K562 (cell line): ENCODE results near the gene CKS2. TPM values are rescaled to one million over a fixed set of nuclear protein-coding genes. Genes with fewer than 3 reads are reported as not detected.

Experiments used
- BCL6 ChIP-seq: fragments of 250-450 bp; sonication (Bioruptor Pico); IDR thresholded peaks from 2 replicates; pipeline ENCODE4 v1.4.0; 2020
- CREB1 ChIP-seq, 2 experiments: sonication (generic) in 1 of 2; formaldehyde crosslinking in 1 of 2; IDR thresholded peaks; 2 replicates each; pipeline versions ENCODE4 v1.6.1 to v1.8.0; 2012 to 2022; ENCODE audit warnings: inconsistent platforms in 1 of 2, mild to moderate bottlenecking in 1 of 2, missing genetic modification reagents in 1 of 2, moderate library complexity in 1 of 2
- KAT7 ChIP-seq: sonication (generic); formaldehyde crosslinking; IDR thresholded peaks from 2 replicates; pipeline ENCODE4 v1.8.0; 2022; ENCODE audit warnings: missing genetic modification reagents, mild to moderate bottlenecking, borderline replicate concordance
- KLF1 ChIP-seq: fragments of 450-650 bp; IDR thresholded peaks from 2 replicates; pipeline ENCODE4 v1.6.1; 2016; ENCODE audit warnings: missing genetic modification characterization, missing compliant biosample characterization
- NCOA1 ChIP-seq: fragments of 450-650 bp; IDR thresholded peaks from 2 replicates; pipeline ENCODE4 v1.6.1; 2016; ENCODE audit warnings: low read depth
- NRF1 ChIP-seq, 2 experiments: fragments of 450-650 bp; IDR thresholded peaks in 1 of 2; conservative IDR thresholded peaks in 1 of 2; 2 replicates each; pipeline ENCODE4 v1.6.1; 2014; ENCODE audit warnings: mild to moderate bottlenecking in 2 of 2
- POLR2B ChIP-seq: fragments of 450-650 bp; IDR thresholded peaks from 2 replicates; pipeline ENCODE4 v1.6.1; 2018; ENCODE audit warnings: low read depth; ENCODE audit not compliant: partially characterized antibody
- RBBP5 ChIP-seq: fragments of 200-600 bp; sonication (generic); IDR thresholded peaks from 2 replicates; pipeline ENCODE4 v1.6.1; 2012; ENCODE audit warnings: borderline replicate concordance, mild to moderate bottlenecking, low read length, control low read depth, inconsistent platforms; ENCODE audit not compliant: insufficient read depth, poor library complexity, severe bottlenecking
- TAF1 ChIP-seq: IDR thresholded peaks from 2 replicates; pipeline ENCODE4 v1.6.1; 2011; ENCODE audit warnings: mild to moderate bottlenecking, low read length, moderate library complexity; ENCODE audit not compliant: insufficient read depth, control insufficient read depth, severe bottlenecking; ENCODE audit errors: extremely low read depth
- THRAP3 ChIP-seq: fragments of 450-650 bp; IDR thresholded peaks from 2 replicates; pipeline ENCODE4 v1.6.1; 2016; ENCODE audit warnings: mild to moderate bottlenecking, inconsistent platforms, borderline replicate concordance
- ZNF253 ChIP-seq: fragments of 250-450 bp; sonication (Bioruptor Pico); conservative IDR thresholded peaks from 2 replicates; pipeline ENCODE4 v1.6.1; 2021; ENCODE audit warnings: mild to moderate bottlenecking
- polyA plus RNA-seq, 8 experiments: library from polyadenylated mRNA; depleted of rRNA in 4 of 8; stranded (reverse) in 5 of 8; unstranded in 3 of 8; fragments of >200 nt; fragmentation: Nextera tagmentation in 2 of 8; fragmentation: Illumina TruSeq in 1 of 8; extraction: Ambion mirVana in 2 of 8; extraction: Trizol in 1 of 8; gene quantifications; 2 replicates each; pipeline versions ENCODE4 v1.2.1 to v1.2.3, GENCODE V29; 2011 to 2014; ENCODE audit warnings: inconsistent platforms in 1 of 8, missing spikeins in 1 of 8
- total RNA-seq, 7 experiments: library from RNA; depleted of rRNA in 6 of 7; stranded (reverse); fragments of >200 nt in 6 of 7; fragmentation: Illumina TruSeq in 2 of 7; extraction: Trizol in 2 of 7; gene quantifications; 2 replicates each; pipeline versions ENCODE4 v1.2.1 to v1.2.3, GENCODE V29; 2011 to 2021; ENCODE audit warnings: low replicate concordance in 1 of 7
- TF ChIP-seq, protein P1 (sequence below): fragments of 450-650 bp; IDR thresholded peaks from 2 replicates; pipeline ENCODE4 v1.6.1; 2016; ENCODE audit warnings: mild to moderate bottlenecking, moderate library complexity
- TF ChIP-seq, protein P2 (sequence below): fragments of 450-650 bp; formaldehyde crosslinking; IDR thresholded peaks from 2 replicates; pipeline ENCODE4 v1.4.0; 2020; ENCODE audit warnings: mild to moderate bottlenecking, moderate library complexity

Gene CKS2
- total and polyA plus RNA-seq, 9 of the 15 experiments (the other 6 are each of a cell fraction or from before 2014, with no cell fraction given), result 123 to 941 (median 321) TPM

DNA sequence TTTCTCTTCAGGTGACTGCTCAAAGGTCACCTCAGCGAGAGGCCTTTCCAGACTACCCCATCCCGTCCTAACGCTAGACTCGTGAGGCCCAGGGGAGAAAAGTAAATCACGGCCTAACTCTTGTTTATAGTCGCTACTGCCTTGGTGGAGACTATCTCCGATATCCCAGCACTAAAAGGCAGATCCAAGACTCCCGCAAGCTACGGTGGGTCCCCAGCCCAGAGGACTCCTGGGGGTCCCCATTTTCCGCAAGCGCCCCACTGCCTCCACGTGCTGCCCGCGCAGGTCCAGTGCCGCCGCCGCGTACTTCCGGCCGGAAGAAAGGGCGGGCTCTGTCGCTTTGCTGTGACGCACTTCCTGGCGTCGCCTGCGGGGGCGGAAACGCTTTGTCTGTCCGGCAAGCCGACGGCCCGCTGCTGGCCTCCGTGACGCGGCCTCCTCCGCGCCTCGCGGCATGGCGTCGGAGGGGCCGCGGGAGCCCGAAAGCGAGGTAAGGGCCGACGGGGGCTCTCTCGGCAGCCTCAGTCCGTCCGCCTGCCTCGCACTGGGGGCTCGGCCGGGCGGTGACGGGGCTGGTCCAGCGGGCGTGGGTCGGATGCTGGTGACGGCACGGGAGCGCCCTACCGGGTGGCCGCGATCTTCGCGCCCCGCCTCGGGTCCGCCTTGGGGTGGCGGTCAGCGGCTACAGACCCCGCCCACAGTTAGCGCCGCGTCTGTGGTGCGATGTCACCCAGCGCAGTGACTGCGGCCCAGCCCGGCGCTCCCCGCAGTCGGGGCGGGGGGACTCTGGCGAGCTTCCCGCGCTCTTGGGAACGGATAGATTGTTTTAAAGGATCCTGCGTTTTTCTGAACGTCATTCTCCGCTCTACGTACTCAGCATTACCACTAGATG is 7.4 kb downstream of the CKS2 start, which contains the start of gene SECISBP2 (continued):
- TF ChIP-seq KAT7 (CRISPR knock-in tag), result peak; percentile 88; the same call in 1 of the 2 replicates
- no peak for TF ChIP-seq NCOA1
- TF ChIP-seq THRAP3, result no peak
- TF ChIP-seq, protein P1, sequence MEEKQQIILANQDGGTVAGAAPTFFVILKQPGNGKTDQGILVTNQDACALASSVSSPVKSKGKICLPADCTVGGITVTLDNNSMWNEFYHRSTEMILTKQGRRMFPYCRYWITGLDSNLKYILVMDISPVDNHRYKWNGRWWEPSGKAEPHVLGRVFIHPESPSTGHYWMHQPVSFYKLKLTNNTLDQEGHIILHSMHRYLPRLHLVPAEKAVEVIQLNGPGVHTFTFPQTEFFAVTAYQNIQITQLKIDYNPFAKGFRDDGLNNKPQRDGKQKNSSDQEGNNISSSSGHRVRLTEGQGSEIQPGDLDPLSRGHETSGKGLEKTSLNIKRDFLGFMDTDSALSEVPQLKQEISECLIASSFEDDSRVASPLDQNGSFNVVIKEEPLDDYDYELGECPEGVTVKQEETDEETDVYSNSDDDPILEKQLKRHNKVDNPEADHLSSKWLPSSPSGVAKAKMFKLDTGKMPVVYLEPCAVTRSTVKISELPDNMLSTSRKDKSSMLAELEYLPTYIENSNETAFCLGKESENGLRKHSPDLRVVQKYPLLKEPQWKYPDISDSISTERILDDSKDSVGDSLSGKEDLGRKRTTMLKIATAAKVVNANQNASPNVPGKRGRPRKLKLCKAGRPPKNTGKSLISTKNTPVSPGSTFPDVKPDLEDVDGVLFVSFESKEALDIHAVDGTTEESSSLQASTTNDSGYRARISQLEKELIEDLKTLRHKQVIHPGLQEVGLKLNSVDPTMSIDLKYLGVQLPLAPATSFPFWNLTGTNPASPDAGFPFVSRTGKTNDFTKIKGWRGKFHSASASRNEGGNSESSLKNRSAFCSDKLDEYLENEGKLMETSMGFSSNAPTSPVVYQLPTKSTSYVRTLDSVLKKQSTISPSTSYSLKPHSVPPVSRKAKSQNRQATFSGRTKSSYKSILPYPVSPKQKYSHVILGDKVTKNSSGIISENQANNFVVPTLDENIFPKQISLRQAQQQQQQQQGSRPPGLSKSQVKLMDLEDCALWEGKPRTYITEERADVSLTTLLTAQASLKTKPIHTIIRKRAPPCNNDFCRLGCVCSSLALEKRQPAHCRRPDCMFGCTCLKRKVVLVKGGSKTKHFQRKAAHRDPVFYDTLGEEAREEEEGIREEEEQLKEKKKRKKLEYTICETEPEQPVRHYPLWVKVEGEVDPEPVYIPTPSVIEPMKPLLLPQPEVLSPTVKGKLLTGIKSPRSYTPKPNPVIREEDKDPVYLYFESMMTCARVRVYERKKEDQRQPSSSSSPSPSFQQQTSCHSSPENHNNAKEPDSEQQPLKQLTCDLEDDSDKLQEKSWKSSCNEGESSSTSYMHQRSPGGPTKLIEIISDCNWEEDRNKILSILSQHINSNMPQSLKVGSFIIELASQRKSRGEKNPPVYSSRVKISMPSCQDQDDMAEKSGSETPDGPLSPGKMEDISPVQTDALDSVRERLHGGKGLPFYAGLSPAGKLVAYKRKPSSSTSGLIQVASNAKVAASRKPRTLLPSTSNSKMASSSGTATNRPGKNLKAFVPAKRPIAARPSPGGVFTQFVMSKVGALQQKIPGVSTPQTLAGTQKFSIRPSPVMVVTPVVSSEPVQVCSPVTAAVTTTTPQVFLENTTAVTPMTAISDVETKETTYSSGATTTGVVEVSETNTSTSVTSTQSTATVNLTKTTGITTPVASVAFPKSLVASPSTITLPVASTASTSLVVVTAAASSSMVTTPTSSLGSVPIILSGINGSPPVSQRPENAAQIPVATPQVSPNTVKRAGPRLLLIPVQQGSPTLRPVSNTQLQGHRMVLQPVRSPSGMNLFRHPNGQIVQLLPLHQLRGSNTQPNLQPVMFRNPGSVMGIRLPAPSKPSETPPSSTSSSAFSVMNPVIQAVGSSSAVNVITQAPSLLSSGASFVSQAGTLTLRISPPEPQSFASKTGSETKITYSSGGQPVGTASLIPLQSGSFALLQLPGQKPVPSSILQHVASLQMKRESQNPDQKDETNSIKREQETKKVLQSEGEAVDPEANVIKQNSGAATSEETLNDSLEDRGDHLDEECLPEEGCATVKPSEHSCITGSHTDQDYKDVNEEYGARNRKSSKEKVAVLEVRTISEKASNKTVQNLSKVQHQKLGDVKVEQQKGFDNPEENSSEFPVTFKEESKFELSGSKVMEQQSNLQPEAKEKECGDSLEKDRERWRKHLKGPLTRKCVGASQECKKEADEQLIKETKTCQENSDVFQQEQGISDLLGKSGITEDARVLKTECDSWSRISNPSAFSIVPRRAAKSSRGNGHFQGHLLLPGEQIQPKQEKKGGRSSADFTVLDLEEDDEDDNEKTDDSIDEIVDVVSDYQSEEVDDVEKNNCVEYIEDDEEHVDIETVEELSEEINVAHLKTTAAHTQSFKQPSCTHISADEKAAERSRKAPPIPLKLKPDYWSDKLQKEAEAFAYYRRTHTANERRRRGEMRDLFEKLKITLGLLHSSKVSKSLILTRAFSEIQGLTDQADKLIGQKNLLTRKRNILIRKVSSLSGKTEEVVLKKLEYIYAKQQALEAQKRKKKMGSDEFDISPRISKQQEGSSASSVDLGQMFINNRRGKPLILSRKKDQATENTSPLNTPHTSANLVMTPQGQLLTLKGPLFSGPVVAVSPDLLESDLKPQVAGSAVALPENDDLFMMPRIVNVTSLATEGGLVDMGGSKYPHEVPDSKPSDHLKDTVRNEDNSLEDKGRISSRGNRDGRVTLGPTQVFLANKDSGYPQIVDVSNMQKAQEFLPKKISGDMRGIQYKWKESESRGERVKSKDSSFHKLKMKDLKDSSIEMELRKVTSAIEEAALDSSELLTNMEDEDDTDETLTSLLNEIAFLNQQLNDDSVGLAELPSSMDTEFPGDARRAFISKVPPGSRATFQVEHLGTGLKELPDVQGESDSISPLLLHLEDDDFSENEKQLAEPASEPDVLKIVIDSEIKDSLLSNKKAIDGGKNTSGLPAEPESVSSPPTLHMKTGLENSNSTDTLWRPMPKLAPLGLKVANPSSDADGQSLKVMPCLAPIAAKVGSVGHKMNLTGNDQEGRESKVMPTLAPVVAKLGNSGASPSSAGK, result peak; percentile 80
- TF ChIP-seq NRF1 (conservative IDR thresholded peaks at IDR 0.05 in 1 of 2, IDR thresholded peaks at IDR 0.05 in 1 of 2), result peak; percentile 89 to 91
- peak; percentile 64 for TF ChIP-seq TAF1
- TF ChIP-seq, protein P2, sequence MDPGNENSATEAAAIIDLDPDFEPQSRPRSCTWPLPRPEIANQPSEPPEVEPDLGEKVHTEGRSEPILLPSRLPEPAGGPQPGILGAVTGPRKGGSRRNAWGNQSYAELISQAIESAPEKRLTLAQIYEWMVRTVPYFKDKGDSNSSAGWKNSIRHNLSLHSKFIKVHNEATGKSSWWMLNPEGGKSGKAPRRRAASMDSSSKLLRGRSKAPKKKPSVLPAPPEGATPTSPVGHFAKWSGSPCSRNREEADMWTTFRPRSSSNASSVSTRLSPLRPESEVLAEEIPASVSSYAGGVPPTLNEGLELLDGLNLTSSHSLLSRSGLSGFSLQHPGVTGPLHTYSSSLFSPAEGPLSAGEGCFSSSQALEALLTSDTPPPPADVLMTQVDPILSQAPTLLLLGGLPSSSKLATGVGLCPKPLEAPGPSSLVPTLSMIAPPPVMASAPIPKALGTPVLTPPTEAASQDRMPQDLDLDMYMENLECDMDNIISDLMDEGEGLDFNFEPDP, result no peak
- peak; percentile 94 for TF ChIP-seq RBBP5
- peak; percentile 80 for TF ChIP-seq POLR2B
- TF ChIP-seq CREB1 (IDR thresholded peaks at IDR 0.05), result peak; percentile 95
- peak; percentile 98 for TF ChIP-seq CREB1 (CRISPR knock-in tag; IDR thresholded peaks at IDR 0.05)
- TF ChIP-seq BCL6 (CRISPR knock-in tag), result no peak
- TF ChIP-seq ZNF253 (CRISPR knock-in tag), result no peak
- TF ChIP-seq KLF1 (tag), result peak; percentile 85
